Thyroid gland (tissue), 4 donors: Measurements from ENCODE around the gene RPA3. TPM values are rescaled to one million over a fixed set of nuclear protein-coding genes. Genes with fewer than 3 reads are reported as not detected.

Experiments
- DNase-seq, 2 donors: peaks; one replicate each; pipeline ENCODE4 v3.0.0-alpha.2; 2019
- H3K27ac ChIP-seq, 3 donors: fragments of 200-600 bp; sonication (generic); 1 replicate in 2 of 3; 2 replicates in 1 of 3; pipeline ENCODE4 v1.5.1; 2016 to 2019; ENCODE audit warnings: mild to moderate bottlenecking in 1 of 3, moderate library complexity in 1 of 3
- H3K27me3 ChIP-seq: fragments of 200-600 bp; sonication (generic); one replicate; pipeline ENCODE4 v1.5.1; 2019
- H3K36me3 ChIP-seq, 2 donors: fragments of 200-600 bp; sonication (generic); one replicate each; pipeline ENCODE4 v1.5.1; 2016 to 2019
- H3K4me1 ChIP-seq, 2 donors: fragments of 200-600 bp; sonication (generic); one replicate each; pipeline ENCODE4 v1.5.1; 2017 to 2019
- H3K4me3 ChIP-seq, 3 donors: fragments of 200-600 bp; sonication (generic); replicated peaks in 1 of 3; 1 replicate in 2 of 3; 2 replicates in 1 of 3; pipeline ENCODE4 v1.5.1; 2016; ENCODE audit warnings: mild to moderate bottlenecking in 1 of 3
- H3K9me3 ChIP-seq: fragments of 200-600 bp; sonication (generic); one replicate; pipeline ENCODE4 v1.5.1; 2017
- CTCF ChIP-seq, 6 experiments: fragments of 200-600 bp in 3 of 6; fragments of 450-650 bp in 3 of 6; sonication (generic) in 3 of 6; IDR thresholded peaks; one replicate each; pipeline ENCODE4 v1.5.1; 2016 to 2019; ENCODE audit warnings: antibody characterized with exemption in 6 of 6, mild to moderate bottlenecking in 2 of 6, inconsistent platforms in 1 of 6, moderate library complexity in 1 of 6
- POLR2A ChIP-seq, 2 donors: fragments of 450-650 bp; IDR thresholded peaks; one replicate each; pipeline ENCODE4 v1.6.1; 2017; ENCODE audit warnings: antibody characterized with exemption in 2 of 2, mild to moderate bottlenecking in 2 of 2, moderate library complexity in 1 of 2
- WGBS, 2 donors: methylation state at CpG; one replicate each; pipeline ENCODE4 v1.1.5; 2017; 5-methylcytosine and 5-hydroxymethylcytosine counted together
- intact Hi-C: fragments of 100-400 bp; cut with DNase I; formaldehyde crosslinking; loops from one replicate; pipeline ENCODE4 v1.15.1; 2023
- total RNA-seq, 4 donors: library from RNA; depleted of rRNA; stranded (reverse); fragments of >200 nt; gene quantifications; one replicate each; pipeline ENCODE4 v1.2.3, GENCODE V29; 2016

The RPA3 gene
- total RNA-seq, 4 donors from 2014 or later: 21.9 to 39.1 (median 31.3) TPM

DNA sequence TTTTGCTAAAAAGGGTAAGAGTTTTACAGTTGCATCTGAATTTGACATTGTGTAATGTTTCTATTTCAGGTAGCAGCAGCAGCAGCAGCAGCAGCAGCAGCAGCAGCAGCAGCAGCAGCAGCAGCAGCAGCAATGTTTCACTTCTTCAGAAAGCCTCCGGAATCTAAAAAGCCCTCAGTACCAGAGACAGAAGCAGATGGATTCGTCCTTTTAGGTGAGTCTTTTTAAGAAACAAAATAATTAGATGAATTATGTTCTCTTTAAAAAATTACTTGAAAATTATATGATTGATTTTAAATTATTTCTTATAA is 45.2 kb downstream of the RPA3 start:
- no peak for TF ChIP-seq CTCF (IDR thresholded peaks at IDR 0.05)
- TF ChIP-seq POLR2A (IDR thresholded peaks at IDR 0.05): no peak
- DNase-seq: no peak
- intact Hi-C loops: no loop called here
- Histone ChIP-seq H3K27ac (no peak overlapping the region), H3K9me3 (no peaks in the 10 kb centered on the region), H3K4me1 (peaks cover 0 to under 1% of the 10 kb centered on the region in 2 donors), H3K36me3 (no peaks in the 10 kb centered on the region), H3K4me3 (no peak overlapping the region), H3K27me3 (no peaks in the 10 kb centered on the region)
- WGBS, 2 donors: 94% methylated on average over 2 of the region's 2 CpGs

DNA sequence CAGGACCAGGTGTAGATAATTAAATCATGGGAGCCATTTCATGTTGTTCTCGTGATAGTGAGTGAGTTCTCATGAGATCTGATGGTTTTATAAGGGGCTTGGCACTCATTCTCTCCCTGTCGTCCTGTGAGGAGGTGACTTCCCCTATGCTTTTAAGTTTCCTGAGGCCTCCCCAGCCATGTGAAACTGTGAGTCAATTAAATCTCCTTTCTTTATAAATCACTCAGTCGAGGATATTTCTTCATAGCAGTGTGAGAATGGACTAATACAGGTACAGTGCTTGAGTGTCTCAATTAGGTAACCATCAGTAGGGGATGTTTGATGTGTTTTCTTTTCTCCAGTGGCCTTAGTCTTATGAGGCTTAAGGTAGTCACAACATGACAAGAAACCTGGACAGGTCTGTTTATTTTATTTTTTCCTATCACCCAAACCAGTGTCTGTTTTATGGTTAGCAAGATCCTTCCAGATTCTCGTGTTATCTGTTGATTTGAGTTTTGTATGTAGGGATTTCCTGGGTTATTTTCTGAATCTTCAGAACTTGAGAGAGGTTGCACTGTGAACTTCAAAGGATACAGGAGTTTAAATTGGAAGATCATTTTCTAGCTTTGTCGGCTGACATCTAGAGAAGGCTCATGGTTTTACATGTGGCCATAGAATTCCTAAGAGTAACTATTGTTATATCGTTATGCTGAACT is 45.7 kb downstream of the RPA3 start:
- peaks cover 4 to 6% of the 10 kb centered on the region in 2 donors for H3K4me1 ChIP-seq
- no peak for DNase-seq
- no peaks in the 10 kb centered on the region for H3K36me3 ChIP-seq
- H3K4me3 ChIP-seq: no peak overlapping the region
- no peak for TF ChIP-seq POLR2A (IDR thresholded peaks at IDR 0.05)
- no peak for TF ChIP-seq CTCF (IDR thresholded peaks at IDR 0.05)
- WGBS, 2 donors: 84 to 88% methylated on average over 6 of the region's 6 CpGs
- intact Hi-C loops: no loop called here
- no peaks in the 10 kb centered on the region for H3K27me3 ChIP-seq
- H3K9me3 ChIP-seq: no peaks in the 10 kb centered on the region
- H3K27ac ChIP-seq: no peak overlapping the region

DNA sequence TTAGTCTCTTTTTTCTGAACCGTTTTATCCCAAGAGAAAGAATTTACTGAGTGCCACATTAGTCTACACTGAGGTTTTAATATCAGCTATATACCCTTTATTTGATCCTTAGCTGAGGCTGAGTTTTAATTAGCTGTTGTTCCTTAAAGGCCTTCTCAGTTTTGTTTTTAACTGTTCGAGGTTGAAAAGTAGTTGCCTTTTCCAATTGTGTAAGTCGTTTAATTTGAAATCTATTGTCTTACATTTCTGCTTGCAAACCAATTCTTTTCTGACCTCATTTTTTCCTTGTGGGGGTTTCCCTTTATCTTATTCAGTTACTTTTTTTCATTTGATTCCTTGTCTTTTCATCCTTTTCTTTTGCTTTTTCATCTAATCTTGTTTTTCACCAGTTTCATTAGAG is 47.0 kb downstream of the RPA3 start:
- Histone ChIP-seq H3K4me1 (peaks cover 7 to 9% of the 10 kb centered on the region in 2 donors), H3K36me3 (no peaks in the 10 kb centered on the region), H3K4me3 (no peak overlapping the region), H3K27ac (no peak overlapping the region), H3K9me3 (no peaks in the 10 kb centered on the region), H3K27me3 (no peaks in the 10 kb centered on the region)
- intact Hi-C loops: no loop called here
- 65 to 66% methylated on average over 3 of the region's 3 CpGs for WGBS, 2 donors
- DNase-seq: no peak
- TF ChIP-seq CTCF (IDR thresholded peaks at IDR 0.05) (no peak), POLR2A (IDR thresholded peaks at IDR 0.05) (no peak)

DNA sequence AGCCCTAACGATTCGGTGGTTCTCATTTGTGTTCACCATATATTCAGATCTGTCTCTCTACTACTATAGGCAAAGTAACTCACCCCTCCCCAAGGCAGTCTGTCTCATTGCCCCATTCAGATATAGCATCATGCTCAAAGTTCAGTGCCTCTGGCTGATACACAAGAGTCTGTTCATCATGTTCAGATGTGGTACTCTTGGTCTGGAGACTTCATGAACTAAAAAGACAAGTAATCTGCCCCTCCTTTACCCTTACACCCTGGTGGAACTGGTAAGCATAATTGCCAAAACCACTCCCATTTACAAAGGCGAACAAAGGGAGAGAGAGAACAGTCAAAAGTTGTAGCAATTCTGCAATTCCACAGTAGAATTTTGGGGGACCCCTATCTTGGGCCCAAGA is 47.9 kb downstream of the RPA3 start:
- intact Hi-C loops: no loop called here
- Histone ChIP-seq H3K4me1 (peaks cover 7 to 9% of the 10 kb centered on the region in 2 donors), H3K27ac (no peak overlapping the region), H3K4me3 (no peak overlapping the region), H3K27me3 (no peaks in the 10 kb centered on the region), H3K36me3 (no peaks in the 10 kb centered on the region), H3K9me3 (no peaks in the 10 kb centered on the region)
- no peak for DNase-seq
- WGBS, 2 donors: 95 to 97% methylated on average over 3 of the region's 3 CpGs
- no peak for TF ChIP-seq POLR2A (IDR thresholded peaks at IDR 0.05)
- TF ChIP-seq CTCF (IDR thresholded peaks at IDR 0.05): no peak

GRCh38 chr7:7668706-7669105 is 49.7 kb downstream of the RPA3 start:
- intact Hi-C loops: no loop called here
- WGBS, 2 donors: 92 to 94% methylated on average over 1 of the region's 1 CpG
- Histone ChIP-seq H3K4me1 (peaks cover 7 to 15% of the 10 kb centered on the region in 2 donors), H3K4me3 (no peak overlapping the region), H3K27me3 (no peaks in the 10 kb centered on the region), H3K9me3 (no peaks in the 10 kb centered on the region), H3K36me3 (no peaks in the 10 kb centered on the region), H3K27ac (no peak overlapping the region)
- DNase-seq: no peak
- no peak for TF ChIP-seq POLR2A (IDR thresholded peaks at IDR 0.05)
- no peak for TF ChIP-seq CTCF (IDR thresholded peaks at IDR 0.05)
